Left ventricle myocardium inferior (tissue), 1 donor: ENCODE results near the gene COL23A1. TPM values are rescaled to one million over a fixed set of nuclear protein-coding genes. Genes with fewer than 3 reads are reported as not detected.

Experiments used
- DNase-seq: peaks from one replicate; pipeline ENCODE4 v3.0.0-alpha.2; 2020
- H3K27ac ChIP-seq: fragments of 200-600 bp; replicated peaks from 2 replicates; pipeline ENCODE4 v1.8.0; 2021
- H3K27me3 ChIP-seq: fragments of 200-600 bp; 2 replicates; pipeline ENCODE4 v1.8.0; 2021; ENCODE audit warnings: low read depth
- H3K36me3 ChIP-seq: fragments of 200-600 bp; 2 replicates; pipeline ENCODE4 v1.8.0; 2021
- H3K4me1 ChIP-seq: fragments of 200-600 bp; 2 replicates; pipeline ENCODE4 v1.8.0; 2021
- H3K4me3 ChIP-seq: fragments of 200-600 bp; 2 replicates; pipeline ENCODE4 v1.8.0; 2021; ENCODE audit warnings: mild to moderate bottlenecking, moderate library complexity
- H3K9me3 ChIP-seq: fragments of 200-600 bp; replicated peaks from 2 replicates; pipeline ENCODE4 v1.8.0; 2021
- intact Hi-C: fragments of 100-400 bp; cut with micrococcal nuclease; formaldehyde crosslinking; loops from one replicate; pipeline ENCODE4 v1.11.0; 2022
- total RNA-seq: library from RNA; stranded (reverse); fragmentation: NEBNext Ultra II Directional; extraction: Animal tissue kit (Norgen Biotek cat#: 25700); gene quantifications from one replicate; pipeline ENCODE4 v1.2.1, GENCODE V29; 2021
- TF ChIP-seq, protein P1 (sequence below): fragments of 200-600 bp; IDR thresholded peaks from 2 replicates; pipeline ENCODE4 v1.8.0; 2021; ENCODE audit warnings: antibody characterized with exemption, mild to moderate bottlenecking, borderline replicate concordance
- donor health status: DM: no; HTN: yes; CAD: no; lungs with severe emphysema.

The COL23A1 gene
- total RNA-seq, 1 donor from 2014 or later = 27.4 TPM

DNA sequence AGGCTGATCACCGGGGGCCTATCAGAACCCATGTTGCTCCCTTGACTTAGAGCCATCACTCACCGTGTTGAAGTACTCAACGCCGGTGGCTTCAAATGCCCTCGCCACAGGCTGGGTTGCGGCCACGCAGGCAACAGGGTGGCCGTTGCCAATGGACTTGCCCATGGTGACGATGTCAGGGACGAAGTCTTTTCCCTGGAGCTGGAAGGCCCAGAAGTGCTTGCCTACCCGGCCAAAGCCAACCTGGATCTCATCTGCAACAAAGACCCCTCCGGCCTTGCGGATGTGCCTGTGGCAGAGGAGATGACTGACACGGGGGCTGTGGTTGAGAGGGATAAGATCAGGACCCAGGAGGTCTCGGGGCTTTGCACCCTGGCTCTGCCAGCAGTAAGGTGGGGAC is 367.9 kb downstream of the COL23A1 start:
- Histone ChIP-seq H3K27me3 (no peaks in the 10 kb centered on the region), H3K4me3 (no peak overlapping the region), H3K9me3 (peaks cover 3% of the 10 kb centered on the region), H3K4me1 (peaks cover 8% of the 10 kb centered on the region), H3K27ac (no peak overlapping the region), H3K36me3 (peaks cover 72% of the 10 kb centered on the region)
- DNase-seq = peak; percentile 9
- TF ChIP-seq, protein P1, sequence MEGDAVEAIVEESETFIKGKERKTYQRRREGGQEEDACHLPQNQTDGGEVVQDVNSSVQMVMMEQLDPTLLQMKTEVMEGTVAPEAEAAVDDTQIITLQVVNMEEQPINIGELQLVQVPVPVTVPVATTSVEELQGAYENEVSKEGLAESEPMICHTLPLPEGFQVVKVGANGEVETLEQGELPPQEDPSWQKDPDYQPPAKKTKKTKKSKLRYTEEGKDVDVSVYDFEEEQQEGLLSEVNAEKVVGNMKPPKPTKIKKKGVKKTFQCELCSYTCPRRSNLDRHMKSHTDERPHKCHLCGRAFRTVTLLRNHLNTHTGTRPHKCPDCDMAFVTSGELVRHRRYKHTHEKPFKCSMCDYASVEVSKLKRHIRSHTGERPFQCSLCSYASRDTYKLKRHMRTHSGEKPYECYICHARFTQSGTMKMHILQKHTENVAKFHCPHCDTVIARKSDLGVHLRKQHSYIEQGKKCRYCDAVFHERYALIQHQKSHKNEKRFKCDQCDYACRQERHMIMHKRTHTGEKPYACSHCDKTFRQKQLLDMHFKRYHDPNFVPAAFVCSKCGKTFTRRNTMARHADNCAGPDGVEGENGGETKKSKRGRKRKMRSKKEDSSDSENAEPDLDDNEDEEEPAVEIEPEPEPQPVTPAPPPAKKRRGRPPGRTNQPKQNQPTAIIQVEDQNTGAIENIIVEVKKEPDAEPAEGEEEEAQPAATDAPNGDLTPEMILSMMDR = no peak
- intact Hi-C loops = no loop called here

GRCh38 chr5:178221853-178222252 is 368.3 kb downstream of the COL23A1 start:
- DNase-seq = peak; percentile 7
- Histone ChIP-seq H3K4me1 (peaks cover 8% of the 10 kb centered on the region), H3K36me3 (peaks cover 72% of the 10 kb centered on the region), H3K9me3 (no peaks in the 10 kb centered on the region), H3K27ac (no peak overlapping the region), H3K27me3 (no peaks in the 10 kb centered on the region), H3K4me3 (no peak overlapping the region)
- TF ChIP-seq, protein P1 = no peak
- intact Hi-C loops = no loop called here

DNA sequence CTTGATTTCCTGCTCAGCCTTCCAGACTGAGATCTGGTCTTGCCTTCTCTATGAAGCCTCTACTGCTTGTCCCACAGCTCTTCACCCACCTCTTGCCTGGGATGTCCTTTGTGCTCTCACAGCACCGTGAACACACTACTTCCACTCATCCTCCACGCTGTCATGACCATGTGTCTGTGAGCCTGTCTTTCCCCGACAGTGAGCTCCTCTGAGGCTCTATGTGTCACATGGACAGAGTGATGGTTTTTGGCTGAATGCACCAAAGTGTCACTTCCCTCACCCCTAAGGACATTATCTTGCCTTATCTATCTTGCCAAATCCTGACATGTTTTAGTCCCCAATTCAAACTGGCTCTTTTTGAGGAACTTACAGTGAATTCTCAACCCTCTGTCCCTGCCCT is 368.9 kb downstream of the COL23A1 start:
- TF ChIP-seq, protein P1 = no peak
- no peak for DNase-seq
- intact Hi-C loops = no loop called here
- H3K27me3 ChIP-seq = no peaks in the 10 kb centered on the region
- peaks cover 8% of the 10 kb centered on the region for H3K4me1 ChIP-seq
- H3K36me3 ChIP-seq = peaks cover 74% of the 10 kb centered on the region
- H3K4me3 ChIP-seq = no peak overlapping the region
- H3K9me3 ChIP-seq = no peaks in the 10 kb centered on the region
- H3K27ac ChIP-seq = no peak overlapping the region

DNA sequence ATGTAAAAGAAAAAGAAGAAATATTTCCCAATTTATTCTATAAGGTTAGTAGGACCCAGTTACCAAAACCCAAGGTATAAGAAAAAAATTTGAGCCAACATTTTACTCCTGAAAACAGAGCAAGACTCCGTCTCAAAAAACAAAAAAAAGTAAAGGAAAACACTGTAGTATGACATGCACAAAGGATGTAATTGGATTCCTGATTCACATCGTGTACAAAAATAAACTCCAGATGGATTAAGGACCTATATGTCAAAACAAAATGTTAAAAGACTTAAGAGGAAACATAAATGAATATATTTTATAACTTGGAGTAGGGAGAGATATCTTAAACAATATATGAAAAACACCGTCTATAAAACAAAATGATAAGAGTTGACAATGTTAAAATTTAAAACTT is 371.4 kb downstream of the COL23A1 start:
- Histone ChIP-seq H3K4me1 (peaks cover 16% of the 10 kb centered on the region), H3K4me3 (no peak overlapping the region), H3K27ac (no peak overlapping the region), H3K9me3 (no peaks in the 10 kb centered on the region), H3K27me3 (no peaks in the 10 kb centered on the region), H3K36me3 (peaks cover 78% of the 10 kb centered on the region)
- TF ChIP-seq, protein P1 = no peak
- DNase-seq = no peak
- intact Hi-C loops = no loop called here

DNA sequence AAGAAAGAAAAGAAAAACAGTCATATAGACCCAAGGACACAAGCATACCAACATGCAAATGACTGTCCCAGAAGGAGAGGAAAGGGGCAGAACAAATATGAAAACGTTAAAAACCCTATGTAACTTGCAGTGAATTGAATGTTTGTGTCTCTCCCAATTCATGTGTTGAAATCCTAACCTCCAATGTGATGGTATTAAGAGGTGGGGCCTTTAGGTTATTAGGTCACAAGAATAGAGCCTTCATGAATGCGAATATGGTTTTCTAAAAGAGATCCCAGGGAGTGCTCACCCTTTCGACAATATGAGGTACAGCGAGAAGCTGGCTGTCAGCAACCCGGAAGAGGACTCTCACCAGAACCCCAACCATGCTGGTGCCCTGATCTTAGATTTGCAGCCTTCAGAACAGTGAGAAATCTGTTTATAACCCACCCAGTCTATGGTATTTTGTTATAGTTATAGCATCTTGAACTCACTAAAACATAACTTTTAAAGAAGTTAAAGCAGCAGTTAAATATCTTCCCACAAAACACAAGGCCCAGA is 371.9 kb downstream of the COL23A1 start:
- Histone ChIP-seq H3K4me3 (no peak overlapping the region), H3K36me3 (peaks cover 83% of the 10 kb centered on the region), H3K9me3 (no peaks in the 10 kb centered on the region), H3K27ac (no peak overlapping the region), H3K4me1 (peaks cover 15% of the 10 kb centered on the region), H3K27me3 (no peaks in the 10 kb centered on the region)
- DNase-seq = no peak
- TF ChIP-seq, protein P1 = no peak
- intact Hi-C loops = no loop called here

- H3K36me3 ChIP-seq = peaks cover 90% of the 10 kb centered on the region
- intact Hi-C loops = no loop called here
- H3K4me3 ChIP-seq = no peak overlapping the region
- DNase-seq = peak; percentile 6
- peaks cover 22% of the 10 kb centered on the region for H3K4me1 ChIP-seq
- H3K27ac ChIP-seq = no peak overlapping the region
- no peaks in the 10 kb centered on the region for H3K27me3 ChIP-seq
- H3K9me3 ChIP-seq = no peaks in the 10 kb centered on the region
- TF ChIP-seq, protein P1 = no peak
Measured at GRCh38 chr5:178216779-178217178, 373.4 kb downstream of the COL23A1 start.
